ENCODE data around the gene SLC35B4. TPM values are rescaled to one million over a fixed set of nuclear protein-coding genes. Genes with fewer than 3 reads are reported as not detected.

Gene SLC35B4
- total RNA-seq, 1 experiment from 2014 or later, result 6.5 TPM

GRCh38 chr7:134339475-134339874 lies 22.7 kb upstream of the SLC35B4 start:
- no peak for DNase-seq
- H3K4me3 ChIP-seq, result no peak overlapping the region
- H3K9me3 ChIP-seq, result no peaks in the 10 kb centered on the region
- H3K27me3 ChIP-seq, result no peaks in the 10 kb centered on the region
- H3K36me3 ChIP-seq, result no peaks in the 10 kb centered on the region

GRCh38 chr7:134337980-134338379 lies 21.2 kb upstream of the SLC35B4 start:
- Histone ChIP-seq H3K4me3 (no peak overlapping the region), H3K27me3 (no peaks in the 10 kb centered on the region), H3K36me3 (no peaks in the 10 kb centered on the region), H3K9me3 (no peaks in the 10 kb centered on the region)
- no peak for DNase-seq

- no peak overlapping the region for H3K4me3 ChIP-seq
- H3K27me3 ChIP-seq, result no peaks in the 10 kb centered on the region
- H3K9me3 ChIP-seq, result no peaks in the 10 kb centered on the region
- no peaks in the 10 kb centered on the region for H3K36me3 ChIP-seq
- no peak for DNase-seq
These were observed 17.7 kb upstream of the SLC35B4 start for GRCh38 chr7:134334408-134334807.

GRCh38 chr7:134333943-134334342 lies 17.2 kb upstream of the SLC35B4 start:
- H3K27me3 ChIP-seq, result no peaks in the 10 kb centered on the region
- no peak overlapping the region for H3K4me3 ChIP-seq
- no peaks in the 10 kb centered on the region for H3K36me3 ChIP-seq
- no peaks in the 10 kb centered on the region for H3K9me3 ChIP-seq
- DNase-seq, result no peak

- DNase-seq, result no peak
- H3K36me3 ChIP-seq, result no peaks in the 10 kb centered on the region
- H3K27me3 ChIP-seq, result no peaks in the 10 kb centered on the region
- no peak overlapping the region for H3K4me3 ChIP-seq
- no peaks in the 10 kb centered on the region for H3K9me3 ChIP-seq
These were observed 16.2 kb upstream of the SLC35B4 start for GRCh38 chr7:134332892-134333291.

- no peaks in the 10 kb centered on the region for H3K9me3 ChIP-seq
- H3K27me3 ChIP-seq, result no peaks in the 10 kb centered on the region
- DNase-seq, result no peak
- H3K36me3 ChIP-seq, result no peaks in the 10 kb centered on the region
- H3K4me3 ChIP-seq, result no peak overlapping the region
These were observed 14.7 kb upstream of the SLC35B4 start for GRCh38 chr7:134331393-134331792.

- no peak for DNase-seq
- no peak overlapping the region for H3K4me3 ChIP-seq
- no peaks in the 10 kb centered on the region for H3K9me3 ChIP-seq
- no peaks in the 10 kb centered on the region for H3K36me3 ChIP-seq
- no peaks in the 10 kb centered on the region for H3K27me3 ChIP-seq
These were observed 14.2 kb upstream of the SLC35B4 start for GRCh38 chr7:134330974-134331373.

GRCh38 chr7:134329614-134330346 lies 13.1 kb upstream of the SLC35B4 start:
- no peak for DNase-seq
- H3K27me3 ChIP-seq, result no peaks in the 10 kb centered on the region
- H3K36me3 ChIP-seq, result no peaks in the 10 kb centered on the region
- no peak overlapping the region for H3K4me3 ChIP-seq
- no peaks in the 10 kb centered on the region for H3K9me3 ChIP-seq

GRCh38 chr7:134328900-134329299 lies 12.2 kb upstream of the SLC35B4 start:
- no peak for DNase-seq
- Histone ChIP-seq H3K36me3 (no peaks in the 10 kb centered on the region), H3K27me3 (no peaks in the 10 kb centered on the region), H3K4me3 (no peak overlapping the region), H3K9me3 (no peaks in the 10 kb centered on the region)

- DNase-seq, result peak; percentile 10
- no peaks in the 10 kb centered on the region for H3K9me3 ChIP-seq
- no peak overlapping the region for H3K4me3 ChIP-seq
- H3K36me3 ChIP-seq, result no peaks in the 10 kb centered on the region
- H3K27me3 ChIP-seq, result no peaks in the 10 kb centered on the region
These were observed 11.2 kb upstream of the SLC35B4 start for GRCh38 chr7:134327896-134328295.

GRCh38 chr7:134324107-134324506 lies 7.4 kb upstream of the SLC35B4 start:
- Histone ChIP-seq H3K27me3 (no peaks in the 10 kb centered on the region), H3K9me3 (no peaks in the 10 kb centered on the region), H3K4me3 (no peak overlapping the region), H3K36me3 (no peaks in the 10 kb centered on the region)
- DNase-seq, result no peak

GRCh38 chr7:134320201-134320600 lies 3.5 kb upstream of the SLC35B4 start:
- Histone ChIP-seq H3K36me3 (no peaks in the 10 kb centered on the region), H3K9me3 (no peaks in the 10 kb centered on the region), H3K27me3 (no peaks in the 10 kb centered on the region), H3K4me3 (no peak overlapping the region)
- DNase-seq, result no peak

GRCh38 chr7:134318443-134318842 lies 1.7 kb upstream of the SLC35B4 start:
- no peaks in the 10 kb centered on the region for H3K36me3 ChIP-seq
- H3K4me3 ChIP-seq, result no peak overlapping the region
- H3K27me3 ChIP-seq, result no peaks in the 10 kb centered on the region
- H3K9me3 ChIP-seq, result no peaks in the 10 kb centered on the region
- no peak for DNase-seq

- H3K9me3 ChIP-seq, result no peaks in the 10 kb centered on the region
- no peaks in the 10 kb centered on the region for H3K36me3 ChIP-seq
- no peaks in the 10 kb centered on the region for H3K27me3 ChIP-seq
- peak overlapping the region; percentile 83; the same call in 1 of the 2 replicates for H3K4me3 ChIP-seq
- DNase-seq, result no peak
These were observed 704 bp upstream of the SLC35B4 start for GRCh38 chr7:134317434-134317833.

GRCh38 chr7:134315679-134316538 lies 821 bp downstream of the SLC35B4 start:
- no peaks in the 10 kb centered on the region for H3K27me3 ChIP-seq
- DNase-seq, result no peak
- H3K9me3 ChIP-seq, result no peaks in the 10 kb centered on the region
- peak overlapping the region; percentile 83 for H3K4me3 ChIP-seq
- H3K36me3 ChIP-seq, result no peaks in the 10 kb centered on the region

- H3K9me3 ChIP-seq, result no peaks in the 10 kb centered on the region
- H3K4me3 ChIP-seq, result no peak overlapping the region
- no peaks in the 10 kb centered on the region for H3K36me3 ChIP-seq
- H3K27me3 ChIP-seq, result no peaks in the 10 kb centered on the region
- DNase-seq, result no peak
These were observed 3.2 kb downstream of the SLC35B4 start for GRCh38 chr7:134313543-134313942.

GRCh38 chr7:134312717-134313116 lies 4.0 kb downstream of the SLC35B4 start:
- H3K4me3 ChIP-seq, result no peak overlapping the region

GRCh38 chr7:134311807-134312206 lies 4.9 kb downstream of the SLC35B4 start:
- Histone ChIP-seq H3K9me3 (no peaks in the 10 kb centered on the region), H3K27me3 (no peaks in the 10 kb centered on the region), H3K4me3 (no peak overlapping the region), H3K36me3 (no peaks in the 10 kb centered on the region)
- DNase-seq, result no peak

More at GRCh38 chr7:134312717-134313116, 4.0 kb downstream of the SLC35B4 start:
- H3K9me3 ChIP-seq, result no peaks in the 10 kb centered on the region
- no peaks in the 10 kb centered on the region for H3K27me3 ChIP-seq
- H3K36me3 ChIP-seq, result no peaks in the 10 kb centered on the region
- DNase-seq, result no peak
